CD14-positive monocyte (primary cell): Measurements from ENCODE around the gene CNTN5. TPM values are rescaled to one million over a fixed set of nuclear protein-coding genes. Genes with fewer than 3 reads are reported as not detected.

Experiments used
- DNase-seq, 3 donors: peaks; one replicate each; pipeline ENCODE4 v3.0.0-alpha.2; 2011 to 2022
- H2AFZ ChIP-seq: 2 replicates; pipeline ENCODE4 v1.6.0; 2012; ENCODE audit warnings: mild to moderate bottlenecking, low read depth, low read length, inconsistent platforms; ENCODE audit not compliant: insufficient read depth, poor library complexity, severe bottlenecking
- H3K27ac ChIP-seq, 2 donors: 1 replicate in 1 of 2; 2 replicates in 1 of 2; pipeline ENCODE4 v1.5.1; 2012 to 2013; ENCODE audit warnings: low read length in 2 of 2, control low read depth in 1 of 2, inconsistent platforms in 1 of 2, low read depth in 1 of 2, mild to moderate bottlenecking in 1 of 2
- H3K27me3 ChIP-seq, 2 donors: one replicate each; pipeline versions ENCODE4 v1.6.0 to v1.6.1; 2011 to 2013; ENCODE audit warnings: low read length in 2 of 2; ENCODE audit not compliant: control insufficient read depth in 2 of 2, insufficient read depth in 2 of 2
- H3K36me3 ChIP-seq, 2 donors: replicated peaks in 1 of 2; 1 replicate in 1 of 2; 2 replicates in 1 of 2; pipeline versions ENCODE4 v1.5.1 to v1.6.1; 2012 to 2013; ENCODE audit warnings: low read length in 2 of 2, control low read depth in 1 of 2, inconsistent platforms in 1 of 2, mild to moderate bottlenecking in 1 of 2; ENCODE audit not compliant: insufficient read depth in 2 of 2, control insufficient read depth in 1 of 2
- H3K4me1 ChIP-seq, 2 donors: 1 replicate in 1 of 2; 2 replicates in 1 of 2; pipeline versions ENCODE4 v1.5.1 to v1.6.1; 2012 to 2013; ENCODE audit warnings: low read length in 2 of 2, control low read depth in 1 of 2, inconsistent platforms in 1 of 2, mild to moderate bottlenecking in 1 of 2, moderate library complexity in 1 of 2; ENCODE audit not compliant: insufficient read depth in 2 of 2, control insufficient read depth in 1 of 2
- H3K4me2 ChIP-seq: replicated peaks from 2 replicates; pipeline ENCODE3; 2012; ENCODE audit warnings: low read length, moderate library complexity, mild to moderate bottlenecking; ENCODE audit not compliant: poor library complexity, severe bottlenecking; ENCODE audit errors: extremely low read depth
- H3K4me3 ChIP-seq, 3 experiments: fragments of 200-600 bp in 1 of 3; sonication (generic) in 1 of 3; replicated peaks in 1 of 3; 1 replicate in 2 of 3; 2 replicates in 1 of 3; pipeline ENCODE4 v1.5.1; 2011 to 2013; ENCODE audit warnings: low read length in 3 of 3, mild to moderate bottlenecking in 3 of 3, control low read depth in 2 of 3, low read depth in 2 of 3, inconsistent platforms in 1 of 3, moderate library complexity in 1 of 3
- H3K79me2 ChIP-seq: 2 replicates; pipeline ENCODE4 v1.6.0; 2012; ENCODE audit warnings: mild to moderate bottlenecking, control low read depth, inconsistent platforms, low read length, moderate library complexity; ENCODE audit not compliant: insufficient read depth
- H3K9ac ChIP-seq: 2 replicates; pipeline ENCODE4 v1.6.0; 2017; ENCODE audit warnings: low read length, mild to moderate bottlenecking; ENCODE audit not compliant: insufficient read depth, poor library complexity, severe bottlenecking
- H3K9me3 ChIP-seq, 2 donors: replicated peaks in 1 of 2; 1 replicate in 1 of 2; 2 replicates in 1 of 2; pipeline versions ENCODE4 v1.5.1 to v1.6.1; 2012 to 2013; ENCODE audit warnings: low read length in 2 of 2, control low read depth in 1 of 2; ENCODE audit not compliant: control insufficient read depth in 1 of 2, insufficient read depth in 1 of 2
- H4K20me1 ChIP-seq: 2 replicates; pipeline ENCODE4 v1.6.0; 2012; ENCODE audit warnings: mild to moderate bottlenecking, low read length, control low read depth, moderate library complexity; ENCODE audit not compliant: insufficient read depth
- H3K27ac Mint-ChIP-seq, 7 donors: one replicate each; pipeline ENCODE4 v1.8.0; 2020; ENCODE audit warnings: mild to moderate bottlenecking in 7 of 7, mixed read lengths in 7 of 7, moderate library complexity in 6 of 7, inconsistent platforms in 2 of 7
- H3K27me3 Mint-ChIP-seq, 3 donors: one replicate each; pipeline ENCODE4 v1.8.0; 2021 to 2022; ENCODE audit warnings: low read depth in 3 of 3, mild to moderate bottlenecking in 3 of 3, mixed read lengths in 3 of 3, moderate library complexity in 3 of 3, inconsistent platforms in 1 of 3
- H3K36me3 Mint-ChIP-seq, 2 donors: one replicate each; pipeline ENCODE4 v1.8.0; 2020; ENCODE audit warnings: mixed read lengths in 2 of 2, inconsistent platforms in 1 of 2, mild to moderate bottlenecking in 1 of 2
- H3K4me1 Mint-ChIP-seq: one replicate; pipeline ENCODE4 v1.8.0; 2020; ENCODE audit warnings: mild to moderate bottlenecking, mixed read lengths
- H3K4me3 Mint-ChIP-seq, 2 donors: one replicate each; pipeline ENCODE4 v1.8.0; 2020; ENCODE audit warnings: mild to moderate bottlenecking in 2 of 2, mixed read lengths in 2 of 2, moderate library complexity in 1 of 2
- H3K9me3 Mint-ChIP-seq, 7 donors: one replicate each; pipeline ENCODE4 v1.8.0; 2020 to 2022; ENCODE audit warnings: mixed read lengths in 7 of 7, mild to moderate bottlenecking in 6 of 7, moderate library complexity in 6 of 7, inconsistent platforms in 2 of 7
- WGBS: methylation state at CpG from one replicate; pipeline ENCODE4 v1.1.5; 2013; ENCODE audit warnings: missing lambda C conversion rate; ENCODE audit not compliant: insufficient coverage; 5-methylcytosine and 5-hydroxymethylcytosine counted together
- intact Hi-C, 2 donors: fragments of 100-400 bp; cut with micrococcal nuclease; formaldehyde crosslinking; loops; one replicate each; pipeline versions ENCODE4 v1.15.0 to v1.15.1; 2023
- polyA plus RNA-seq, 3 donors: library from polyadenylated mRNA; depleted of rRNA in 1 of 3; unstranded in 2 of 3; stranded (reverse) in 1 of 3; fragments of 300-500 nt in 2 of 3; fragments of >200 nt in 1 of 3; fragmentation: Illumina TruSeq in 2 of 3; gene quantifications; 1 replicate in 2 of 3; 2 replicates in 1 of 3; pipeline ENCODE4 v1.2.3, GENCODE V29; 2012 to 2021
- TF ChIP-seq, protein P1 (sequence below): fragments of 200-600 bp; IDR thresholded peaks from one replicate; pipeline ENCODE4 v1.8.0; 2022; ENCODE audit warnings: antibody characterized with exemption, mild to moderate bottlenecking

CNTN5 gene
- polyA plus RNA-seq, 3 donors, result not detected

DNA sequence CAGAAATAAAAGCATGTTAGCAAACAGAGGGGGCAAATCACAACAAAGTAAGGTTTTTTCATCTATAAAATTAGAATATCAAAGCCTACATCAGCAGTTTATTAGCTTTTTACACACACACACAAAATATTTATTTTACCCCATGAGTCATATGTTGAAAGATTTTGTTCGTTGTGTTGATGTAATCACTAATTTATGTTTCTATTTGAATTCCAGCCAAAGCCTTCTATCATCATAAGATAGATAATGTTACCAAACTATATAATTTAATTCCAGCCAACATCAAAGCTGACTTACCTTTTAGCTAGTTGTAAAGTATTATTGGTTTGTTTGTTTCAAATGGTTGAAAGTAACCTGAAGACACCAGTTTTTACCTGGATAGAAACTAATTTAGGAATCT lies 1208.3 kb downstream of the CNTN5 start:
- H3K9me3 Mint-ChIP-seq, result peaks cover 0 to 9% (median 4%) of the 10 kb centered on the region in 7 donors
- WGBS, result no CpG with 5 or more reads among the region's 1 CpG

DNA sequence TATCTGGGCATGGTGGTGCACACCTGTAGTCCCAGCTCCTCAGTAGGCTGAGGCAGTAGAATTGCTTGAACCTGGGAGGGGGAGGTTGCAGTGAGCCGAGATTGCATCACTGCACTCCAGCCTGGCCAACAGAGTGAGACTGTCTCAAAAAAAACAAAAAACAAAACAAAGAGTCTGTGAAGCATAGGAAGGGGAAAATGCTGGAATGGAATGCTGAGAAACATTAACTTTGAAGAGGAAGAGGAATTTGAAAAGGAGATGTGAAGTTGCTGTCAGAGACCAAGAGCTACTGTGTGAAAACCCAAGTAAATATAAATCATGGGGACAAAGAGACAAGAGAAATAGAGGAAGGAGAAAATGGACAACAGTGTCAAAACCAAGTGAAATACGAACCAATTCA lies 1211.3 kb downstream of the CNTN5 start:
- Mint-ChIP-seq H3K27me3 (peaks cover 0 to 1% (median 0%) of the 10 kb centered on the region in 3 donors), H3K27ac (no peak overlapping the region), H3K36me3 (no peaks in the 10 kb centered on the region), H3K4me3 (no peak overlapping the region), H3K9me3 (peaks cover 2 to 11% (median 7%) of the 10 kb centered on the region in 7 donors), H3K4me1 (no peaks in the 10 kb centered on the region)
- Histone ChIP-seq H3K79me2 (no peaks in the 10 kb centered on the region), H3K36me3 (no peaks in the 10 kb centered on the region), H3K9ac (no peak overlapping the region), H3K9me3 (peaks cover 3 to 11% of the 10 kb centered on the region in 2 donors), H3K27me3 (no peaks in the 10 kb centered on the region), H2AFZ (no peak overlapping the region), H3K4me1 (no peaks in the 10 kb centered on the region), H3K4me2 (no peak overlapping the region), H3K27ac (no peak overlapping the region), H4K20me1 (no peaks in the 10 kb centered on the region), H3K4me3 (no peak overlapping the region)
- DNase-seq, result no peak
- intact Hi-C loops, result no loop called here
- TF ChIP-seq, protein P1, sequence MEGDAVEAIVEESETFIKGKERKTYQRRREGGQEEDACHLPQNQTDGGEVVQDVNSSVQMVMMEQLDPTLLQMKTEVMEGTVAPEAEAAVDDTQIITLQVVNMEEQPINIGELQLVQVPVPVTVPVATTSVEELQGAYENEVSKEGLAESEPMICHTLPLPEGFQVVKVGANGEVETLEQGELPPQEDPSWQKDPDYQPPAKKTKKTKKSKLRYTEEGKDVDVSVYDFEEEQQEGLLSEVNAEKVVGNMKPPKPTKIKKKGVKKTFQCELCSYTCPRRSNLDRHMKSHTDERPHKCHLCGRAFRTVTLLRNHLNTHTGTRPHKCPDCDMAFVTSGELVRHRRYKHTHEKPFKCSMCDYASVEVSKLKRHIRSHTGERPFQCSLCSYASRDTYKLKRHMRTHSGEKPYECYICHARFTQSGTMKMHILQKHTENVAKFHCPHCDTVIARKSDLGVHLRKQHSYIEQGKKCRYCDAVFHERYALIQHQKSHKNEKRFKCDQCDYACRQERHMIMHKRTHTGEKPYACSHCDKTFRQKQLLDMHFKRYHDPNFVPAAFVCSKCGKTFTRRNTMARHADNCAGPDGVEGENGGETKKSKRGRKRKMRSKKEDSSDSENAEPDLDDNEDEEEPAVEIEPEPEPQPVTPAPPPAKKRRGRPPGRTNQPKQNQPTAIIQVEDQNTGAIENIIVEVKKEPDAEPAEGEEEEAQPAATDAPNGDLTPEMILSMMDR, result no peak
- 100% methylated on average over 1 of the region's 2 CpGs for WGBS

More for the DNA sequence above, 1208.3 kb downstream of the CNTN5 start:
- H3K4me1 ChIP-seq, result no peaks in the 10 kb centered on the region
- Mint-ChIP-seq H3K4me3 (no peak overlapping the region), H3K36me3 (no peaks in the 10 kb centered on the region), H3K27ac (no peak overlapping the region), H3K4me1 (no peaks in the 10 kb centered on the region), H3K27me3 (no peaks in the 10 kb centered on the region)
- intact Hi-C loops, result no loop called here
- DNase-seq, result no peak
- no peak overlapping the region for H3K9ac ChIP-seq
- no peaks in the 10 kb centered on the region for H4K20me1 ChIP-seq
- H2AFZ ChIP-seq, result no peak overlapping the region
- no peaks in the 10 kb centered on the region for H3K36me3 ChIP-seq
- no peaks in the 10 kb centered on the region for H3K27me3 ChIP-seq
- no peaks in the 10 kb centered on the region for H3K79me2 ChIP-seq
- H3K9me3 ChIP-seq, result peaks cover 3 to 8% of the 10 kb centered on the region in 2 donors
- H3K4me2 ChIP-seq, result no peak overlapping the region
- H3K27ac ChIP-seq, result no peak overlapping the region
- no peak overlapping the region for H3K4me3 ChIP-seq
- TF ChIP-seq, protein P1, result no peak
